G401.6 (cell line): Measurements from ENCODE around the gene SMARCD1.
A peak's percentile ranks its signal among the peaks of the same experiment; 100 is the strongest.
"Not testable (repeated sequence)": the region's sequence is repeated elsewhere in the genome, so short reads cannot be mapped to it uniquely, and the experiment has no call there.

Experiments used
- FAIRE-seq: peaks from 2 replicates; lab custom pipeline; 2012; peaks lifted over from hg19 to GRCh38; lab: Jason Lieb, UNC

Gene SMARCD1

DNA sequence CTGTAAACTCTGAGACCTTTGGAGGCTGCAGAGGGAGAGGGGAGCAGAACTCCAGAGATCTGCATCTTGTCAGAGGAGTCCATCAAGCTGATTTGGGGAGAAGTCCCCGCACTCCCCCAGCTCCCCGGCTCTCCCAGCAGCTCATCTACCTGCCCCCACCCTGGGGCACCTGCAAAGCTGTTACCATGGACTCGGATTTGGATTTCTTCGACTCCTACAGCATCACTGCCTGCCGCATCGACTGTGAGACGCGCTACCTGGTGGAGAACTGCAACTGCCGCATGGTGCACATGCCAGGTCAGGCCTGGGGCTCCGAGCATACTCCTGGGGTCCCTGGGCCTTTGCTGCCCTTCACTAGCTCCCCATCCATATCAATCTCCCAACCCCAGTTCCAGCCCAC lies 6.9 kb upstream of the SMARCD1 start:
- no peak for FAIRE-seq

DNA sequence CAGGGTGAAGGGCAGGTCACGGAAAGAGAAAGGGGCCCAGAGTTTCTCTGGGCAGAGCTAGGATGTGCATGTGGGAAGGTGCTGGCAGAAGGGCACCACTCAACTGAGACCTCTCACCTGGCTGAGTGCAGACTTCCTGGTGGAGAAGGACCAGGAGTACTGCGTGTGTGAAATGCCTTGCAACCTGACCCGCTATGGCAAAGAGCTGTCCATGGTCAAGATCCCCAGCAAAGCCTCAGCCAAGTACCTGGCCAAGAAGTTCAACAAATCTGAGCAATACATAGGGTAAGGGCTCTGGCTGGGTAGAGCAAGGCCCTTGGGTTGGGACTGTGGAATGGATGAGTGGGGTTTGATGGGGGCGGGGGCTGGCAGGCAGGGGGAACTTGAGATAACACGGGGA lies 5.4 kb upstream of the SMARCD1 start:
- FAIRE-seq = no peak

DNA sequence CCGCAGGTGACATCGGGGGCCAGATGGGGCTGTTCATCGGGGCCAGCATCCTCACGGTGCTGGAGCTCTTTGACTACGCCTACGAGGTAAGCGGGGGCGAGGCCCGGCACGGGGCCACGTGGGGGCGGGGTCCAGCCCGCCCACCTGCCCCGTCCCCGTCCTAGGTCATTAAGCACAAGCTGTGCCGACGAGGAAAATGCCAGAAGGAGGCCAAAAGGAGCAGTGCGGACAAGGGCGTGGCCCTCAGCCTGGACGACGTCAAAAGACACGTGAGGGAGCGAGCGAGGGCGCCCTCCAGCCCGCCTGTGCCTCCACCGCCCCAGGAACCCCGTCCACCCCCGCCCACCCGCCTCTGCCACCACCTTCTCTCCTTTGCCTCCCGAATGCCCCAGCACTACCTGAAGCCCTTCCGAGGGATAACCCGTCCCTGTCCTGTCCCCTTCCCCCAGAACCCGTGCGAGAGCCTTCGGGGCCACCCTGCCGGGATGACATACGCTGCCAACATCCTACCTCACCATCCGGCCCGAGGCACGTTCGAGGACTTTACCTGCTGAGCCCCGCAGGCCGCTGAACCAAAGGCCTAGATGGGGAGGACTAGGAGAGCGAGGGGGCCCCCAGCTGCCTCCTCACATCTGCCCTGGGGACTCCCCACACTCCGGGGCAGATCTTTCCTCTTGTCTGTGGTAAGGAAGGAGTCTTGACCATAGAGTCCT lies 3.9 kb upstream of the SMARCD1 start:
- no peak for FAIRE-seq

DNA sequence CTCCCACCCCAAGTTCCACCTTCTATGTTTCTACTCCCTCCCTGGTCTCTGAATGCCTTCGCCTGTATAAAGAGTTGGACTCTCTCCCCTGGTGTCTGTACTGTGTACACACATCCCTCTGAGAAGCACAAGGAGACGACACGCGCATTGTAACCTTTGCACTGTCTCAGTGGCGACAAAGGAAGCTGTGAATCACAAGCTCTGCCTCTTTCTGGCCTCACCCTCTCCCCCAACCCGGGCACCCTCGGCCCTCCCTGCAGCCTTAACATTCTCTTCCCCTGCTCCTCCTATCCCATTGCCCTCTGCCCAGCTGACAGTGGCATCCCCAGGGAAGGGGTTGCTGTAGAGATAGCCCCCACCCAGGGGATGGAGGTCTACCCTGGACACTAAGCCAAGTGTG lies 2.5 kb upstream of the SMARCD1 start:
- FAIRE-seq = no peak

DNA sequence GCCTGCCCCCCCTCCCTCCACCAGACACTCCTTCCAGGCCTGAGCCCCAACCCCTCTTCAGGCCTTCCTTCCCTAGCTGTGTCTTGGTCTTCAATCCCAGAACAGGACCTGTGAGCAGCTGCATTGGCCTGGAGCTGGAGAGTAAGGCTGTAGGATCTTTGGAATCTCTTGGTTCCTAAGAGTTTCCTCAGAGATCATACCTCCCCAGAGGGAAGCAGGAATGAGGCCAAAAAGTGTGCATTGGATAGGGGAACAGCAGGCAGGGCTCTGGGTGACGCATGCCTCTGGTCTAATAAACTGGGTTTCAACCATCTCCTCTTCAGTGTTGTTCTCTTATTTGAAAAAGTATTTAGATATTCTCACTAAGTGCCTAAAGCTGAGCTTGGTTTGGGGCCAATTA lies 1.8 kb upstream of the SMARCD1 start:
- no peak for FAIRE-seq

DNA sequence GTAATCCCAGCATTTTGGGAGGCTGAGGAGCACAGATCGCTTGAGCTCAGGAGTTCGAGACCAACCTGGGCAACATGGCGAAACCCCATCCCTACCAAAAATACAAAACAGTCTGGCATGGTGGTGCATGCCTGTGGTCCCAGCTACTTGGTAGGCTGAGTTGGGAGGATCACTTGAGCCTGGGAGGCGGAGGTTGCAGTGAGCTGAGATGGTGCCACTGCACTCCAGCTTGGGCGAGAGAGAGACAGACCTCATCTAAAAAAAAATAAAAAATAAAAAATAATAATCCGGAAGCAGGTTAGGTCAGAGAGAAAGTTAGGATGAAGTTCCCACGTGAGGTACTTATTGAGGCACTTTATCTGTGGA lies 750 bp upstream of the SMARCD1 start:
- not testable (repeated sequence) for FAIRE-seq

DNA sequence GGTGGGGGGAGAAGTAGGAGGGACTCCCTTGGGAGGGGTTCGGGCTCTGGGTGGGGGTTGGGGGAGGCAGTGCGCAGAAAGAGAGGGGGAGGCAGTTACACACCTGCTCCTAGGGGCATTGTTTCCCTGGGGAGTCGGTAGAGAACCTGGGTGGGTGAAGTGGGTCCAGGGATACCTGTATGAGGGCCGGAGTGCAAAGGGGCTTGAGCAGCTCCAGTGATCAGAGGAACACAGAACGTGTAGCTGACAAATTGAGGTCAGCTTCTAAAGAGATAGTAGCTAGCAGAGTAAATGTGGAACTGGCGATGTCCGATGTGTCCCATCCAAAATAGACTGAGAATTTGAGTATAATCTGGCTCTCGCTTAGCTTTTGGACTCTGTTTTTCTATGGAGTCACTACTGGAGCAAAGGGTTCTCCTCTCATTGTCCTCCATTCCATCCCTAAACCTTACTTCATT lies 502 bp downstream of the SMARCD1 start:
- FAIRE-seq = no peak

DNA sequence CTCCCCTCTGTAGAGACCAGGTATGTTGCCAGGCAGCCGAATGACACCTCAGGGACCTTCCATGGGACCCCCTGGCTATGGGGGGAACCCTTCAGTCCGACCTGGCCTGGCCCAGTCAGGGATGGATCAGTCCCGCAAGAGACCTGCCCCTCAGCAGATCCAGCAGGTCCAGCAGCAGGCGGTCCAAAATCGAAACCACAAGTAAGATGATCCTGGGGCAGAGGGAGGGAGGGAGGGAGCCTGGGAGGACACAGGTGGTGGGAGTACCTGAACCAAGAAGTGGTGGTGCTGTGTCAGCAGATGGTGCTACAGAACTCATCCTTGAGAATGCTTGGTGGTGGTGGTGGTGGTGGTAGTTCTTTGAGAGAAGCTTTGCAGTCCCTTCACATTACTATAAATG lies 1.0 kb downstream of the SMARCD1 start:
- no peak for FAIRE-seq

DNA sequence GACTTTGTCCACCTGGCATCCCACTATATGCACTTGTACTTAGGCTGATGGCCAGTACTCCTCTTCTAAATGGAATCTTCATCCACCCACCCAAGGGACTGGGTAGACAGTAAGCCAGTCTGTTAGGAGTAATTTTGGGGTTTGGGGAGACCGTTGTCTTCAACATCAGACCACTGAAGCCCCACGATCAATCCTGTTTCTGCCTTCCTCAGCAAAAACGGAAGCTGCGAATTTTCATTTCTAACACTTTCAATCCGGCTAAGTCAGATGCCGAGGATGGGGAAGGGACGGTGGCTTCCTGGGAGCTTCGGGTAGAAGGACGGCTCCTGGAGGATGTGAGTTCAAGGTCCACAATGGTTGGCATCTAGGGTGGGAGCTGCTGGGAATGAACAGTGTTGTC lies 2.0 kb downstream of the SMARCD1 start:
- FAIRE-seq = no peak

DNA sequence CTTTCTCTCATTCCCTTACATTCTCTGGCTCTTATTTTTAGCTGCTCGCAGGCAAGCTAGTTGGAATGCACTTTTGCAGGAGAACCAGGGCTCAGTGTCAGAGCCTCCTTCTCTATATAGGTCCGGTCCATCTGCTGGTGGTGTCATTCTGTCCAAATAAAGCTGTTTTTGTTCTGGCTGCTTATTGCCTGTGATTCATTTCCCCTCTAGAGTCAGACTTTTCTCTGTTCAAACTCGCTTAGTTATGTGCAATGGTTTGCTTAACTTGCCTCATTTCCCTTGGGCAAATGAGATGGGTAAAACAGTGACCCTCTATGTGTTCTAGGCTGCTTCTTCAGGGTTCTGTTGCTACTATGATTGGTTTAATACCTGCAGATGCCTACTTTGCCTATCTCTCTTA lies 2.9 kb downstream of the SMARCD1 start:
- FAIRE-seq = no peak

DNA sequence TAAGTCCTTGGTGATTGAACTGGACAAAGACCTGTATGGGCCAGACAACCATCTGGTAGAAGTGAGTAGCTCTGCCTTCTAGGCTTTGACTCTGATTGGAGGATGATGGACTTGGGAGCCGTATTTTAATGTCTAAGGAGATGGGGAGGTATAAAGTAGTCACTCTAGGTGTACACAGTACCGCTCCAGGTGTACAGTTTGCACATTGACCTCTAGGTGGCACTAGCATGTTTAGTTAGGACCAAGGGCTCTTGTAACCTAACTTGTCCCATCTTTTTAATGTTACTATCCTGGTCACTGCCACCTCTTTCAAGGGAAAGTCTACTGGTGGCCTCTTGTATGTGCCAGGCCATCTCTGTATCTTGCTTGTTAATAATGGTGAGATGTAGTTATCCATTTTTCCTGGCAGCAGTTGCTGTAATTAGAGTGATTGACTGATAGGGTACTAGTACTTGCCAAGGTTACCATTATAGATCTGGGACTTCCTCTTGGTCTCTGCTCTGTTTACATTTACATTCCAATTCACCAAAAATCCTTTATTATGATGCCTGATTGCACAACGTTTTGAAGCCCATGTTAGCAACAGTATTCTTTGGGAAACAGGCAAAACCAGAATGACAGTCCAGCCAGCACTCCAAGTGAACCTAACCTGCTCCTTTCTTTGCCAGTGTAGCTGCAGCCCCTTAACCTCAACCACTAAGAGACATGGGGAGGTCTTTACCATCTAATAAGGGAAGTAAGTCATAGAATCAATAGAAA lies 3.6 kb downstream of the SMARCD1 start:
- no peak for FAIRE-seq

DNA sequence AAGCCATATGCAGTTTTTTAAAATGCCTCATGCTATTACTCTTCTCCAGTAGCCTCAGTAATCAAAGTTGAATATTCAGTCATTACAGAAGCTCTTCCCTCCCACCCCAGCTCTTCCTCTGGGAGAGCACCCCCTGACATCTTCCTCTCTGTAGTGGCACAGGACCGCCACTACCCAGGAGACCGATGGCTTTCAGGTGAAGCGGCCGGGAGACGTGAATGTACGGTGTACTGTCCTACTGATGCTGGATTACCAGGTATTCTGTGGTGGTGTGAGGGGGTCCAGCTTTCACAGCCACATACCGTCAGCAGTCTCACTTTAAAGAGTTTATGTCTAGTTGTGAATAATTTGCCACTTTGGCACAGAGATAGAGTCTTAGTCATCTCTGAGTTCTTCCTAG lies 4.6 kb downstream of the SMARCD1 start:
- no peak for FAIRE-seq

DNA sequence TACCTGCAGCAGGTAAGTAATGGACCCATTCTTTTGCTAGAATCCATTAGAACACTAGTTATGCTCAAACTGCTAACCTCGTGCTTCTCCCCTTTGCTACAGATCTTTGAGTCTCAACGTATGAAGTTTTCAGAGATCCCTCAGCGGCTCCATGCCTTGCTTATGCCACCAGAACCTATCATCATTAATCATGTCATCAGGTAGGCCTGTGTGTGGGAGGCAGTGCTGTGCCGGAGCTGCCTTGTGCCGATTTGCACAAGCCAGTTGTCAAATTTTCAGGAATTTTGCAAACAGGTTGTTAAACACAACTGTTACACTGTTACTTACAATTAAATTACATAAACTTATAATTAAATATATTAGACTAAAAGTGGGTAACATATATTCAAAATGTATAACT lies 5.2 kb downstream of the SMARCD1 start:
- FAIRE-seq = no peak

DNA sequence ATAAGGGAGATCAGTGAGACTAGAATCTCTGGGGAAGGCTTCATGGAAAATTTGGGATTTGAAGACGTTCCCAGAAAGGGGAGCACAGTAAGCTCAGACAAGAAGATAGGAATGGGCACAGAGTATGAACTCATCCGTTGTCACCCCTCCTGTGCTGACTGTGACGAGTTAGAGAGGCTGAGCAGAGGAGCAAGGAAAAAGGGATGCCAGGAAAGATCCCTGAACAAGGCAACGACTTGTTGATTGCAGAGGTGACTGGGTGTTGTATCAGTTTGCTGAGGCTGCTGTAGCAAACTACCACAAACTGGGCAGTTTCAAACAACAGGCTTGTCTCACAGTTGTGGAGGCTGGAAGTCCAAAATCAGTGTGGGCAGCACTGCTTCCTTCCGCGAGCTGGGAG lies 12.8 kb downstream of the SMARCD1 start:
- no peak for FAIRE-seq

DNA sequence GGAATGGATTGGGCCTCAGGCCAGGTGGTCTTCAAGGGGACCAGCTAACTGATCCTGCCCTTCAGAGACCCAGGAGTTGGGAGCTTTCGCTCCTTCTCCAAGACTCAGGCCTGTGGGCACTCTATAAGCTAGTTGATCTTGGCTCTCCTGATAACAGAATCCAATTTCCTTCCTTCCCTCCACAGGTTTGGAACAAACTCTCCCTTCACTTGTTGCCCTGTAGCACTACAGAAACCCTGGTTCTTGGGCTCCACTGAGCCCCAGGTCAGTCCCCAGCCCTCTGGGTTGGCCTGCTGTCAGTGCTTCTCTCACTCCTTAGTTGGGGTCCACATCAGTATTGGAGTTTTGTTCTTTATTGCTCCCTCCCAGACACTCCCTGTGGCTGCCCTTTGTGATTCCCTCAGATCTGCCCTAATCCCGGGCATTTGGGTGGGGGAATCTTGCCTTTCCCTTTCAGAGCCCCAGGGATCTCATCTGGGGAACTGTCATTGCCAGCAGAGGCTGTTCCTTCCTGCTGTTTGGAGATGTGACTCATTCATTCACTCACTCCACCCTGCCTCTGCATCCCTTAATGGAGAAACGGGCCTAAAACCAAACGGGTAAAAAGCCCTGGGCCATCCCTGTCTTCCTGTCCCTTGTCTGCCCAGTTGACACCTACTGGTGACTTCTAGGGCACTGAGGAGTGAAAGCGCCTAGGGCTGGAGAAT lies 14.3 kb downstream of the SMARCD1 start:
- no peak for FAIRE-seq

DNA sequence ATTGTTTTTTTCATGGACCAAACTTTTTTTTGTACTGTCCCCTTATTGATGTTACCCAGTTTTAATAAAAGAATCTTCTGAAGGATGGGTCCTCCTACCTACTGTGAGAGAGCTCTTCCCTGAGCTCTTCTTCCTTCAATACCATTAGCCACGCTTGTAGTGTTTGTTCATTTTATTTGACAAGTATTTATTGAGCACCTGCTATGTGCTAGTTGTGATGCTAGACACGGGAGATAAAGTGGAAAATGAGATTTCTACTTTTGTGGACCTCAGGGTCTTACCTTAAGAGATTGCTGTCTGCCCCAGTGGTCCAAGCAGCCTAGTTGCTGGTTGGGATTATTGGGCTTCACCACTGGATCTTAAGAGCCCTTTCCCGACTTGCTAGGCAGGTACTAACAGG lies 15.4 kb downstream of the SMARCD1 start:
- no peak for FAIRE-seq

DNA sequence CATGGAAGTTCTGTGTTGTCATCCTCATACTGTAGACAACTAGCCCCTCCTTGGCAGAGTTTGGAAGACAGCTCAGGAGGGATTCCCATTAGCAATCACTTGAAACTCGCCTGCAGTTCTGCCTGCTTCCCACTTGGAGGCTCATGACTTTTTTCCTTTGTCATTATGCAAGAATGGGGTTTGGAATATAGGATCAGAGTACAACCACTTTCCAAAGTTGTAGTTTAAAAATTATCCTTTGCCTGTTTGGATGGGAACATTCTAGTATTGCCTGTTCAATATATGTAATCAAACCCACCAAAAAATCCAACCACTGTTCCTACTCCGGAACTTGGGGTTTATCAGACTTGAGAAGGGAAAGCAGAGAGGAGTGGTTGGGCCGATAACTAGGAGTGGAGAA lies 16.5 kb downstream of the SMARCD1 start:
- FAIRE-seq = peak; percentile 91

DNA sequence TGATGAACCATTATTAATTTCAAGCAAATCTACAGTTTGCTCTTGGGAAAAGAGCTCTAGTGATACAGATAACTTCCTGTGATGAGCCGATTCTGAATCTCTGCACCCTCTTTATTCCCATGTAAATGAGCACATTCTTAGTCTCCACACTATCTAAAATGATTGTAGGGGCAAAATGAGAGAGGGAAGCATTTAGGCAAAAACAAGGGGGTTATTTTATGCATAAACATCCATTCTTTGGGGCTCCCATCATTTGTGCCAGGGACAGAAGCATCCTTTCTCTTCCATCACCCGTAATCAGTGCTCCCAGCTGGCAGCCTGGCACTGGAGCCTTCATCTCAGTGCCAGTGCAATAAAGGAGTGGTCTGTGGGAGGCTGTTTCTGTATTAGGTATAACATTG lies 17.0 kb downstream of the SMARCD1 start:
- FAIRE-seq = no peak

DNA sequence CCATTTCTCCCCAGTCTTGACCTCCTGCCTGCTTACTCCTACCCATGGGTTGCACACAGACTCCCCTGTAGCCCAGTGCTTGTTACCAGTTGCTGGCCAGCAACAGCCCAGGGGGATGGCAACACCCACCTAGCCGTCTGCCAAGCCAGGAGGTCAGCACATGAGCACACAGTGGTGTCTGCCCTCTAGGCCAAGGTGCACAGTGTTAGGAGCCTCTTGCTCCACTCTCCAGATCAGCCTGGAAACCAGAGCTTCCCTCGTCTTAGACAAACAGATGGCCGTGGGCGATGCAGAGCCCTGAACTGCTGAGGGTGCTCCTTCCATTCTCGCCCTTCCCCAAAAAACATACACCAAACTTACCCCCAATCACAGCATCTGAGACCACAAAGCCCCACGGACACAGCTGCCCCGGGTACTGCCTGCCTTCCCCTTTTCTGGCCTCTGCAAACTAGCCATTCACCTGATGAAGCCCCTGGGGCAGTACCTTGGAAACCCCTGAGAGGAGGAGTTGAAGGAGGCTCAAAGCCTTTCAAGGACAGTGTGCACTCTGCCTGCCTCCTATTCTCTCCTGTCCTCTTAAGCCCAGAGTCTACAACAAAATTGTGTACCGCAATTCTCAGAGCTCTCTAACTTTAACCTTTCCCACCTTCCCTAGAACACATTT lies 17.6 kb downstream of the SMARCD1 start:
- no peak for FAIRE-seq

DNA sequence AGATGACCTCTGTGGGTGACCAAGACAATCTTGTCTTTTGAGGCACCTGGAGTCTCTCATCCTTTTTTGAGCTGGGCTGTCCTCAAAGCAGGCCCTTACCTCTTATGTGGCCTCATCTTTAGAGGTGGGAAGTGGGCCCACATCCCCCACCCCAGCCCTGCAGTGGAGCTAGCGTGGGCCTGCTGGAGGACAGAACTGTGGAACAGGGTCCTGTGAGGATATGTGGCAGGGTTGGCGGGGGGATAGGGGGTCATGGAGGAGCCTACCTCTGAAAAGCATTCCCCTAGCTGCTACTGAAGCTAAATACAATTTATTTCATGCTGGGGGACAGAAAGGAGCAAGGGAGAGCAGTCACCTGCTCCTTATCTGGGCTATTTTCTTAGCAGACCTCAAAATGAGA lies 18.2 kb downstream of the SMARCD1 start:
- no peak for FAIRE-seq

DNA sequence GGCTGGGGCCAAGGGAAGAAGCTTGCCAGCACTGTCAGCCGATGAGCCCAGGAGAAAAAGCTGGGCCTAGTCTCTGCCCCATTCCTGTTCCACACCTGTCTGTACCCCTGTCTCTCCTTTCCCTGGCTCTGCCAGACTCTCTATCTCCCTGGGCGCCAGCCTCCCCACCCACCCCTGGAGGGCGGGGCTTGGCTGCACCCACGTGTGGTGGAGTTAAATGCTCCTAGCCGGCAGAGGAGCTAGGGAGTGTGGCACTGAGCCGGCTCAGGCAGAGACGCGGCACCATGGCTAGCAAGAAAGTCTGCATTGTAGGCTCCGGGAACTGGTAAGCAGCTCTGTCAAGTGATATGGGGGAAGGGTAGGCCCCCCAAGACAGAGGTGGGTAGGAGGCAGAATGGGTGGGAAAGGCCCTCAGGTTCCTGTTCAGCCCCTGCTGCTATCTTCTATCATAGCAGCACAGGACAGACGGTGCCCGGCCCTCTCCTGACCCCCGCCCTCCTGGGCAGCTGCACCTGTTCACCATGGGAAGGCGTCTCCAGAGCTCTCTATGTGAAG lies 18.7 kb downstream of the SMARCD1 start, which contains the start of gene GPD1:
TSS of gene GPD1 (plus strand) at position 242 of the 555 bp plus-strand sequence. CDS start at position 285, 43 bp downstream.
- FAIRE-seq = no peak
